Subcutaneous abdominal adipose tissue (tissue), 5 donors: ENCODE measurements around the gene ANAPC1.
"Not testable (repeated sequence)": the region's sequence is repeated elsewhere in the genome, so short reads cannot be mapped to it uniquely, and the experiment has no call there.

ENCODE experiments used
- H3K27ac ChIP-seq: one replicate; pipeline ENCODE4 v1.7.0; 2013; ENCODE audit warnings: low read depth, mild to moderate bottlenecking, inconsistent platforms, low read length, moderate library complexity
- H3K27me3 ChIP-seq, 5 donors: one replicate each; pipeline ENCODE4 v1.7.0; 2013; ENCODE audit warnings: low read length in 5 of 5, inconsistent platforms in 1 of 5; ENCODE audit not compliant: control insufficient read depth in 5 of 5, insufficient read depth in 4 of 5
- H3K36me3 ChIP-seq, 5 donors: one replicate each; pipeline ENCODE4 v1.7.0; 2013; ENCODE audit warnings: low read length in 5 of 5; ENCODE audit not compliant: control insufficient read depth in 5 of 5, insufficient read depth in 5 of 5
- H3K4me1 ChIP-seq, 5 donors: one replicate each; pipeline ENCODE4 v1.7.0; 2013; ENCODE audit warnings: low read length in 5 of 5, mild to moderate bottlenecking in 3 of 5, moderate library complexity in 1 of 5; ENCODE audit not compliant: control insufficient read depth in 5 of 5, insufficient read depth in 5 of 5
- H3K4me3 ChIP-seq, 5 donors: one replicate each; pipeline ENCODE4 v1.7.0; 2013; ENCODE audit warnings: low read length in 5 of 5, low read depth in 1 of 5
- H3K9ac ChIP-seq, 5 donors: one replicate each; pipeline ENCODE4 v1.7.0; 2013; ENCODE audit warnings: low read length in 5 of 5, mild to moderate bottlenecking in 4 of 5, moderate library complexity in 3 of 5
- H3K9me3 ChIP-seq, 5 donors: one replicate each; pipeline ENCODE4 v1.7.0; 2013; ENCODE audit warnings: low read length in 5 of 5; ENCODE audit not compliant: control insufficient read depth in 5 of 5
- donor health status: healthy.
- donor health status: healthy.
- donor health status: healthy.
- donor health status: healthy.
- donor health status: healthy.

ANAPC1 gene

GRCh38 chr2:111768266-111769190, 115.5 kb downstream of the ANAPC1 start:
- not testable (repeated sequence) for H3K27ac ChIP-seq, H3K27me3 ChIP-seq, H3K36me3 ChIP-seq, H3K9me3 ChIP-seq, H3K4me3 ChIP-seq, H3K4me1 ChIP-seq, H3K9ac ChIP-seq

- H3K36me3 ChIP-seq, H3K9me3 ChIP-seq, H3K4me3 ChIP-seq, H3K9ac ChIP-seq, H3K27ac ChIP-seq, H3K27me3 ChIP-seq, H3K4me1 ChIP-seq: not testable (repeated sequence)
These were observed 116.9 kb downstream of the ANAPC1 start for GRCh38 chr2:111767087-111767486.

- H3K36me3 ChIP-seq, H3K4me1 ChIP-seq, H3K4me3 ChIP-seq, H3K27ac ChIP-seq, H3K9ac ChIP-seq, H3K27me3 ChIP-seq, H3K9me3 ChIP-seq: not testable (repeated sequence)
These were observed 117.7 kb downstream of the ANAPC1 start for GRCh38 chr2:111766295-111766694.

GRCh38 chr2:111764151-111764550, 119.8 kb downstream of the ANAPC1 start:
- H3K4me3 ChIP-seq = peak overlapping the region in 1 of 5 donors; percentile 35
- not testable (repeated sequence) for H3K4me1 ChIP-seq, H3K9me3 ChIP-seq, H3K36me3 ChIP-seq, H3K27ac ChIP-seq, H3K27me3 ChIP-seq, H3K9ac ChIP-seq

- not testable (repeated sequence) for H3K27ac ChIP-seq, H3K4me3 ChIP-seq, H3K9ac ChIP-seq, H3K4me1 ChIP-seq, H3K27me3 ChIP-seq, H3K36me3 ChIP-seq, H3K9me3 ChIP-seq
These were observed 123.2 kb downstream of the ANAPC1 start for GRCh38 chr2:111760697-111761284.

GRCh38 chr2:111752533-111752932, 131.5 kb downstream of the ANAPC1 start:
- not testable (repeated sequence) for H3K36me3 ChIP-seq, H3K27ac ChIP-seq, H3K27me3 ChIP-seq, H3K9me3 ChIP-seq, H3K4me1 ChIP-seq, H3K9ac ChIP-seq, H3K4me3 ChIP-seq

GRCh38 chr2:111750641-111751040, 133.4 kb downstream of the ANAPC1 start:
- not testable (repeated sequence) for H3K4me1 ChIP-seq, H3K36me3 ChIP-seq, H3K4me3 ChIP-seq, H3K27me3 ChIP-seq, H3K9ac ChIP-seq, H3K9me3 ChIP-seq, H3K27ac ChIP-seq

GRCh38 chr2:111748429-111748828, 135.6 kb downstream of the ANAPC1 start:
- not testable (repeated sequence) for H3K36me3 ChIP-seq, H3K4me1 ChIP-seq, H3K9ac ChIP-seq, H3K4me3 ChIP-seq, H3K27ac ChIP-seq, H3K27me3 ChIP-seq, H3K9me3 ChIP-seq

GRCh38 chr2:111747410-111748115, 136.4 kb downstream of the ANAPC1 start:
- not testable (repeated sequence) for H3K9me3 ChIP-seq, H3K9ac ChIP-seq, H3K36me3 ChIP-seq, H3K4me1 ChIP-seq, H3K27ac ChIP-seq, H3K4me3 ChIP-seq, H3K27me3 ChIP-seq

GRCh38 chr2:111744751-111745150, 139.2 kb downstream of the ANAPC1 start:
- not testable (repeated sequence) for H3K36me3 ChIP-seq, H3K27me3 ChIP-seq, H3K9ac ChIP-seq, H3K4me1 ChIP-seq, H3K27ac ChIP-seq, H3K9me3 ChIP-seq, H3K4me3 ChIP-seq
